ENCODE measurements around the gene A4GALT.

Gene A4GALT

GRCh38 chr22:42700901-42701300 lies 19.8 kb downstream of the A4GALT start:
- no peak for DNase-seq

GRCh38 chr22:42700355-42700754 lies 20.3 kb downstream of the A4GALT start:
- DNase-seq: no peak

- DNase-seq: no peak
Measured at GRCh38 chr22:42699976-42700352, 20.7 kb downstream of the A4GALT start.

GRCh38 chr22:42699281-42699975 lies 21.2 kb downstream of the A4GALT start:
- no peak for DNase-seq

GRCh38 chr22:42697542-42698013 lies 23.1 kb downstream of the A4GALT start:
- DNase-seq: no peak

GRCh38 chr22:42696331-42696967 lies 24.2 kb downstream of the A4GALT start:
- no peak for DNase-seq

GRCh38 chr22:42695294-42695693 lies 25.4 kb downstream of the A4GALT start:
- no peak for DNase-seq

GRCh38 chr22:42693763-42694683 lies 26.6 kb downstream of the A4GALT start:
- no peak for DNase-seq

GRCh38 chr22:42693055-42693762 lies 27.5 kb downstream of the A4GALT start:
- no peak for DNase-seq

GRCh38 chr22:42692239-42693054 lies 28.2 kb downstream of the A4GALT start:
- DNase-seq: no peak

- no peak for DNase-seq
Measured at GRCh38 chr22:42691440-42691839, 29.2 kb downstream of the A4GALT start.

GRCh38 chr22:42688241-42689211 lies 32.1 kb downstream of the A4GALT start:
- peak; percentile 40 for DNase-seq

GRCh38 chr22:42686756-42687491 lies 33.7 kb downstream of the A4GALT start:
- DNase-seq: no peak

- no peak for DNase-seq
Measured at GRCh38 chr22:42685941-42686653, 34.6 kb downstream of the A4GALT start.

- DNase-seq: no peak
Measured at GRCh38 chr22:42684462-42685195, 36.0 kb downstream of the A4GALT start.

GRCh38 chr22:42683578-42684283 lies 36.9 kb downstream of the A4GALT start:
- DNase-seq: no peak

- no peak for DNase-seq
Measured at GRCh38 chr22:42682113-42682851, 38.4 kb downstream of the A4GALT start.

All from NCI-H2081 treated with DMSO at 0.1 percent for 48 hours (cell line).